Endothelial cell of umbilical vein (primary cell): ENCODE data around the gene SH3BP1. TPM values are rescaled to one million over a fixed set of nuclear protein-coding genes. Genes with fewer than 3 reads are reported as not detected.

ENCODE experiments used
- BruUV-seq: library from RNA; stranded (reverse); fragments of 400-500 nt; replicated peaks from 2 replicates; lab custom pipeline; 2021; lab: Mats Ljungman, UMichigan
- CTCF ChIA-PET: fragments of 300-600, 350-600 bp; sonication (Branson Sonifier 250); formaldehyde crosslinking; loops from one replicate; lab custom pipeline; 2021; ENCODE audit warnings: antibody characterized with exemption, inconsistent platforms; lab: Charles Lee
- POLR2A ChIA-PET: fragments of 300-600, 350-600 bp; sonication (Branson Sonifier 250); formaldehyde crosslinking; loops from one replicate; lab custom pipeline; 2021; ENCODE audit warnings: antibody characterized with exemption, inconsistent platforms; lab: Charles Lee
- DNase-seq: peaks from one replicate; pipeline ENCODE4 v3.0.0-alpha.2; 2011; ENCODE audit warnings: low read depth, low spot score
- FAIRE-seq: peaks from 2 replicates; lab custom pipeline; 2011; peaks lifted over from hg19 to GRCh38; lab: Jason Lieb, UNC
- H2AFZ ChIP-seq: 2 replicates; pipeline ENCODE4 v1.6.0; 2012; ENCODE audit warnings: low read depth, low read length, control low read depth, inconsistent platforms
- H3K27ac ChIP-seq: 2 replicates; pipeline ENCODE4 v1.5.1; 2011; ENCODE audit warnings: low read depth, mild to moderate bottlenecking, control low read depth, low read length, moderate library complexity; ENCODE audit not compliant: insufficient read depth
- H3K27me3 ChIP-seq, 2 experiments: 2 replicates each; pipeline versions ENCODE4 v1.6.0 to v1.6.1; 2011; ENCODE audit warnings: low read length in 2 of 2, mixed read lengths in 1 of 2; ENCODE audit not compliant: control insufficient read depth in 2 of 2, insufficient read depth in 2 of 2
- H3K36me3 ChIP-seq, 2 experiments: 2 replicates in 1 of 2; 3 replicates in 1 of 2; pipeline ENCODE4 v1.5.1; 2011; ENCODE audit warnings: low read length in 2 of 2, mild to moderate bottlenecking in 1 of 2, moderate library complexity in 1 of 2; ENCODE audit not compliant: control insufficient read depth in 2 of 2, insufficient read depth in 2 of 2; ENCODE audit errors: extremely low read depth in 1 of 2
- H3K4me1 ChIP-seq: 3 replicates; pipeline ENCODE4 v1.5.1; 2011; ENCODE audit warnings: mild to moderate bottlenecking, low read length; ENCODE audit not compliant: control insufficient read depth, insufficient read depth; ENCODE audit errors: extremely low read depth
- H3K4me2 ChIP-seq: 2 replicates; pipeline ENCODE4 v1.6.1; 2011; ENCODE audit warnings: low read length, control low read depth, mixed read lengths; ENCODE audit not compliant: insufficient read depth
- H3K4me3 ChIP-seq, 3 experiments: fragments of 200-600 bp in 1 of 3; sonication (generic), shearing (Covaris generic) in 1 of 3; replicated peaks in 1 of 3; 2 replicates each; pipeline ENCODE4 v1.5.1; 2011 to 2016; ENCODE audit warnings: control low read depth in 3 of 3, low read length in 3 of 3, mild to moderate bottlenecking in 2 of 3, inconsistent platforms in 1 of 3, low read depth in 1 of 3, moderate library complexity in 1 of 3; ENCODE audit not compliant: insufficient read depth in 1 of 3
- H3K79me2 ChIP-seq: 2 replicates; pipeline ENCODE4 v1.6.0; 2012; ENCODE audit warnings: low read length, inconsistent platforms; ENCODE audit not compliant: control insufficient read depth, insufficient read depth
- H3K9ac ChIP-seq: replicated peaks from 2 replicates; pipeline ENCODE3; 2011; ENCODE audit warnings: low read length, control low read depth; ENCODE audit not compliant: insufficient read depth; ENCODE audit errors: extremely low read depth
- H3K9me1 ChIP-seq: replicated peaks from 3 replicates; pipeline ENCODE4 v1.6.0; 2011; ENCODE audit warnings: mild to moderate bottlenecking, low read length; ENCODE audit not compliant: control insufficient read depth, insufficient read depth; ENCODE audit errors: extremely low read depth
- H3K9me3 ChIP-seq: replicated peaks from 2 replicates; pipeline ENCODE4 v1.5.1; 2012; ENCODE audit warnings: low read length, inconsistent platforms; ENCODE audit not compliant: control insufficient read depth, insufficient read depth
- H4K20me1 ChIP-seq: replicated peaks from 2 replicates; pipeline ENCODE3; 2011; ENCODE audit warnings: mild to moderate bottlenecking, low read length; ENCODE audit not compliant: control insufficient read depth, insufficient read depth; ENCODE audit errors: extremely low read depth
- EZH2 ChIP-seq: IDR thresholded peaks from 2 replicates; pipeline ENCODE4 v1.6.1; 2012; ENCODE audit warnings: borderline replicate concordance, low read depth, mild to moderate bottlenecking, moderate library complexity, low read length, inconsistent platforms; ENCODE audit not compliant: severe bottlenecking
- FOS ChIP-seq: IDR thresholded peaks from 2 replicates; pipeline ENCODE4 v1.6.1; 2011; ENCODE audit warnings: mild to moderate bottlenecking, low read length, moderate library complexity, borderline replicate concordance; ENCODE audit not compliant: insufficient read depth
- GATA2 ChIP-seq: IDR thresholded peaks from 2 replicates; pipeline ENCODE4 v1.7.0; 2011; ENCODE audit warnings: low read depth, mild to moderate bottlenecking, moderate library complexity, mixed read lengths, low read length; ENCODE audit not compliant: insufficient read length, insufficient read depth
- JUN ChIP-seq: IDR thresholded peaks from 2 replicates; pipeline ENCODE4 v1.6.1; 2011; ENCODE audit warnings: borderline replicate concordance, low read depth; ENCODE audit not compliant: insufficient read length, insufficient read depth
- MYC ChIP-seq: IDR thresholded peaks from one replicate; pipeline ENCODE4 v1.6.1; 2011; ENCODE audit warnings: mild to moderate bottlenecking, low read depth, low read length
- POLR2A ChIP-seq: IDR thresholded peaks from 2 replicates; pipeline ENCODE4 v1.6.1; 2012; ENCODE audit warnings: low read depth, mild to moderate bottlenecking, control low read depth, low read length
- POLR2AphosphoS5 ChIP-seq: IDR thresholded peaks from 2 replicates; pipeline ENCODE4 v1.6.1; 2012; ENCODE audit warnings: low read depth, mild to moderate bottlenecking, control low read depth, low read length, moderate library complexity; ENCODE audit not compliant: insufficient read depth
- dilution Hi-C: fragments of 300-500 bp; cut with MboI; formaldehyde crosslinking; loops from one replicate; pipeline ENCODE4 v1.15.0; 2019; ENCODE audit warnings: low sequenced_read_pairs; ENCODE audit not compliant: extremely low pct_ligation_motif_present
- intact Hi-C: fragments of 100-400 bp; cut with micrococcal nuclease; formaldehyde crosslinking; loops from one replicate; pipeline ENCODE4 v1.10.0; 2022
- polyA plus RNA-seq, 4 experiments: library from polyadenylated mRNA; depleted of rRNA in 3 of 4; stranded (reverse) in 3 of 4; unstranded in 1 of 4; fragments of >200 nt; gene quantifications; 2 replicates each; pipeline versions ENCODE4 v1.2.1 to v1.2.3, GENCODE V29; 2011 to 2012; ENCODE audit warnings: missing spikeins in 1 of 4
- total RNA-seq: library from RNA; stranded (reverse); gene quantifications from 2 replicates; pipeline ENCODE4 v1.2.3, GENCODE V29; 2021
- TF ChIP-seq, protein P1 (sequence below), 2 donors: IDR thresholded peaks; 1 replicate in 1 of 2; 2 replicates in 1 of 2; pipeline ENCODE4 v1.5.1; 2011; ENCODE audit warnings: low read length in 2 of 2, mild to moderate bottlenecking in 2 of 2, moderate library complexity in 2 of 2, control low read depth in 1 of 2, inconsistent platforms in 1 of 2, low read depth in 1 of 2; ENCODE audit not compliant: insufficient read depth in 1 of 2; ENCODE audit errors: extremely low read depth in 1 of 2
- TF ChIP-seq, protein P2 (sequence below): IDR thresholded peaks from 2 replicates; pipeline ENCODE4 v1.6.1; 2011; ENCODE audit not compliant: insufficient read depth, insufficient read length

SH3BP1 gene
- total and polyA plus RNA-seq, 2 donors (not counting 3 experiments of a cell fraction or from before 2014, with no cell fraction given): 2.3 to 4.3 TPM

DNA sequence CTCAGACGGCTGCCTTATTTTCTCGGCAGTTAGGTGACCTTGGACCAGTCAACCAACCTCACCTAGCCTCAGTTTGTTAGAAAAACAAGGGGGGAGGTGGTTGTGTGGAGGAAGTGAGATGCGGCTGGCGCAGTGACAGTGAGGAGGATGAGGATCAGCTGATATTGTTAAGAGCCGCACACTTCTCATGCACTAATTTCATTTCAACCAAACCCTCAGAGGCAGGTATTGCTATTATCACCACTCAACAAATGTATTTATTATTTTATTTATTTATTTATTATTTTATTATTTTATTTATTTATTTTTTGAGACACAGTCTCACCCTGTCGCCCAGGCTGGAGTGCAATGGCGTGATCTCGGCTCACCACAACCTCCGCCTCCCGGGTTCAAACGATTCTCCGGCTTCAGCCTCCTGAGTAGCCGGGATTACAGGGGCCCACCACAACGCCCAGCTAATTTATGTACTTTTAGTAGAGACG is 38.1 kb downstream of the SH3BP1 start:
- intact Hi-C loops (loop anchor here (1.0 to 5.0 kb wide), 3 partner anchors 9 to 115 kb away; partner anchors contain the start of genes CDC42EP1 and NOL12), dilution Hi-C loops (no loop called here)
- H3K4me2 ChIP-seq: peak overlapping the region; percentile 80
- H3K27me3 ChIP-seq: no peaks in the 10 kb centered on the region
- DNase-seq: no peak
- no peaks in the 10 kb centered on the region for H3K9me1 ChIP-seq
- peak overlapping the region; percentile 58 for H3K27ac ChIP-seq
- CTCF ChIA-PET: interaction anchor here (1.0 to 4.0 kb wide), 5 partner anchors 8 to 34 kb away, joined by 3 to 70 read pairs (median 14); partner anchors contain the start of genes NOL12 and PDXP
- FAIRE-seq: no peak
- H3K4me1 ChIP-seq: peaks cover 9% of the 10 kb centered on the region
- POLR2A ChIA-PET: interaction anchor here (0.6 to 1.1 kb wide), 2 partner anchors 19 to 54 kb away, joined by 5 to 7 read pairs; no protein-coding TSS in a partner anchor
- no peaks in the 10 kb centered on the region for H3K9me3 ChIP-seq
- H3K9ac ChIP-seq: peak overlapping the region; percentile 58
- BruUV-seq: no TSS peak
- TF ChIP-seq GATA2 (no peak), POLR2AphosphoS5 (no peak), FOS (no peak), MYC (no peak), EZH2 (no peak), POLR2A (no peak), JUN (no peak)
- TF ChIP-seq, protein P1, sequence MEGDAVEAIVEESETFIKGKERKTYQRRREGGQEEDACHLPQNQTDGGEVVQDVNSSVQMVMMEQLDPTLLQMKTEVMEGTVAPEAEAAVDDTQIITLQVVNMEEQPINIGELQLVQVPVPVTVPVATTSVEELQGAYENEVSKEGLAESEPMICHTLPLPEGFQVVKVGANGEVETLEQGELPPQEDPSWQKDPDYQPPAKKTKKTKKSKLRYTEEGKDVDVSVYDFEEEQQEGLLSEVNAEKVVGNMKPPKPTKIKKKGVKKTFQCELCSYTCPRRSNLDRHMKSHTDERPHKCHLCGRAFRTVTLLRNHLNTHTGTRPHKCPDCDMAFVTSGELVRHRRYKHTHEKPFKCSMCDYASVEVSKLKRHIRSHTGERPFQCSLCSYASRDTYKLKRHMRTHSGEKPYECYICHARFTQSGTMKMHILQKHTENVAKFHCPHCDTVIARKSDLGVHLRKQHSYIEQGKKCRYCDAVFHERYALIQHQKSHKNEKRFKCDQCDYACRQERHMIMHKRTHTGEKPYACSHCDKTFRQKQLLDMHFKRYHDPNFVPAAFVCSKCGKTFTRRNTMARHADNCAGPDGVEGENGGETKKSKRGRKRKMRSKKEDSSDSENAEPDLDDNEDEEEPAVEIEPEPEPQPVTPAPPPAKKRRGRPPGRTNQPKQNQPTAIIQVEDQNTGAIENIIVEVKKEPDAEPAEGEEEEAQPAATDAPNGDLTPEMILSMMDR (IDR thresholded peaks at IDR 0.05; ENCODE audit: extremely low read depth in 1 of 2, insufficient read depth in 1 of 2, low read depth in 1 of 2, low read length in 2 of 2): no peak
- TF ChIP-seq, protein P2, sequence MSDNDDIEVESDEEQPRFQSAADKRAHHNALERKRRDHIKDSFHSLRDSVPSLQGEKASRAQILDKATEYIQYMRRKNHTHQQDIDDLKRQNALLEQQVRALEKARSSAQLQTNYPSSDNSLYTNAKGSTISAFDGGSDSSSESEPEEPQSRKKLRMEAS: no peak
- peaks cover 7 to 8% of the 10 kb centered on the region in 2 experiments for H3K36me3 ChIP-seq
- no peaks in the 10 kb centered on the region for H4K20me1 ChIP-seq
- H2AFZ ChIP-seq: no peak overlapping the region
- H3K79me2 ChIP-seq: peaks cover 28% of the 10 kb centered on the region
- peak overlapping the region; percentile 35 to 80 (median 63) for H3K4me3 ChIP-seq
